ENCODE results near the gene BTBD16. TPM values are rescaled to one million over a fixed set of nuclear protein-coding genes. Genes with fewer than 3 reads are reported as not detected.

BTBD16 gene
- total and polyA plus RNA-seq, 2 experiments from 2014 or later: 0.47 to 0.74 TPM

DNA sequence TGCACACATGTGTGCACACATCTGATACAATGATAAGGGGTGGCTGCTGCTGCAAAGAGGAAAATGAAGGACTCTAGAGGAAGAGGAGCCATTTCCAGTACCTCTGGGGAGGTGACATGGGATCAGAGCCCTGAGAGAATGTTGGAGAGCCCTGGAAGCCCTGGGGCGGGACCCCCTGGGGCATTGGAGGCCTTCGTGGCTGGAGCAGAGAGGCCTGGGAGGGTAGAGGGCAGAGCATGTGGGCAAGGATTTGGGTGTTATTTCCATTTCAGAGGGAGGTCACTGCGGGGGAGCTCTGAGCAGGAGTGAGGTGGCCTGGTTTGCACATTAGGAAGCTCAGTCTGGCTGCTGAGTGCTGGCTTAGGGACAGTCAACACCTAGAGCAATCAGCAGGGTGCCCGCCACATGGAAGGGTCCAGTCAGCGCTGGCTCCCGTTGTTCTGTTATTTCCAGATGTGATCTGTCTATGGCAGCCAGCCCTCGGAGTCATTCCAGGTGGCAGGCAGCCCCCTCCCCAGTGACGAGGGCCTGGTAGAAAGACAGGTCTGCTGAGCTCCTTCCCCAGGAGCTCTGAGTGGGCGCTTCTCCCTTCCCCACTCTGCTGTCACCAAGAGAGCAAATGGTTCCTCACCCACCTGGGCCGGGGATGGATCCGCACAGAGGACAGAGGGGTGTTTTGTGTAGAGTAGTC, 24.1 kb upstream of the BTBD16 start:
- no peak overlapping the region for H2AFZ ChIP-seq
- no peaks in the 10 kb centered on the region for H3K9me3 ChIP-seq (ENCODE audit: low read depth)
- no peak overlapping the region for H3K4me3 ChIP-seq
- no peak overlapping the region for H3K27ac ChIP-seq
- H3K36me3 ChIP-seq (replicated peaks; ENCODE audit: insufficient read depth, low read depth): no peaks in the 10 kb centered on the region
- no peaks in the 10 kb centered on the region for H3K27me3 ChIP-seq
- H3K79me2 ChIP-seq: no peaks in the 10 kb centered on the region
- no peaks in the 10 kb centered on the region for H3K4me1 ChIP-seq (ENCODE audit: insufficient read depth)
- H3K4me2 ChIP-seq: no peak overlapping the region
- 96% methylated on average over 11 of the region's 11 CpGs for WGBS (ENCODE audit: low lambda C conversion rate, missing lambda C conversion rate)
- TF ChIP-seq, protein P1, sequence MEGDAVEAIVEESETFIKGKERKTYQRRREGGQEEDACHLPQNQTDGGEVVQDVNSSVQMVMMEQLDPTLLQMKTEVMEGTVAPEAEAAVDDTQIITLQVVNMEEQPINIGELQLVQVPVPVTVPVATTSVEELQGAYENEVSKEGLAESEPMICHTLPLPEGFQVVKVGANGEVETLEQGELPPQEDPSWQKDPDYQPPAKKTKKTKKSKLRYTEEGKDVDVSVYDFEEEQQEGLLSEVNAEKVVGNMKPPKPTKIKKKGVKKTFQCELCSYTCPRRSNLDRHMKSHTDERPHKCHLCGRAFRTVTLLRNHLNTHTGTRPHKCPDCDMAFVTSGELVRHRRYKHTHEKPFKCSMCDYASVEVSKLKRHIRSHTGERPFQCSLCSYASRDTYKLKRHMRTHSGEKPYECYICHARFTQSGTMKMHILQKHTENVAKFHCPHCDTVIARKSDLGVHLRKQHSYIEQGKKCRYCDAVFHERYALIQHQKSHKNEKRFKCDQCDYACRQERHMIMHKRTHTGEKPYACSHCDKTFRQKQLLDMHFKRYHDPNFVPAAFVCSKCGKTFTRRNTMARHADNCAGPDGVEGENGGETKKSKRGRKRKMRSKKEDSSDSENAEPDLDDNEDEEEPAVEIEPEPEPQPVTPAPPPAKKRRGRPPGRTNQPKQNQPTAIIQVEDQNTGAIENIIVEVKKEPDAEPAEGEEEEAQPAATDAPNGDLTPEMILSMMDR (IDR thresholded peaks at IDR 0.05; ENCODE audit: poor library complexity): no peak
- TF ChIP-seq EZH2phosphoT487 (IDR thresholded peaks at IDR 0.05; ENCODE audit: low read depth, severe bottlenecking, unreplicated experiment) (no peak), EZH2 (IDR thresholded peaks at IDR 0.05; ENCODE audit: borderline replicate concordance) (no peak)
- no peak for DNase-seq (ENCODE audit: low spot score)
- no peaks in the 10 kb centered on the region for H4K20me1 ChIP-seq (ENCODE audit: insufficient read depth, poor library complexity, severe bottlenecking)
- no peaks in the 10 kb centered on the region for H3K9me2 ChIP-seq (replicated peaks; ENCODE audit: insufficient read depth)

DNA sequence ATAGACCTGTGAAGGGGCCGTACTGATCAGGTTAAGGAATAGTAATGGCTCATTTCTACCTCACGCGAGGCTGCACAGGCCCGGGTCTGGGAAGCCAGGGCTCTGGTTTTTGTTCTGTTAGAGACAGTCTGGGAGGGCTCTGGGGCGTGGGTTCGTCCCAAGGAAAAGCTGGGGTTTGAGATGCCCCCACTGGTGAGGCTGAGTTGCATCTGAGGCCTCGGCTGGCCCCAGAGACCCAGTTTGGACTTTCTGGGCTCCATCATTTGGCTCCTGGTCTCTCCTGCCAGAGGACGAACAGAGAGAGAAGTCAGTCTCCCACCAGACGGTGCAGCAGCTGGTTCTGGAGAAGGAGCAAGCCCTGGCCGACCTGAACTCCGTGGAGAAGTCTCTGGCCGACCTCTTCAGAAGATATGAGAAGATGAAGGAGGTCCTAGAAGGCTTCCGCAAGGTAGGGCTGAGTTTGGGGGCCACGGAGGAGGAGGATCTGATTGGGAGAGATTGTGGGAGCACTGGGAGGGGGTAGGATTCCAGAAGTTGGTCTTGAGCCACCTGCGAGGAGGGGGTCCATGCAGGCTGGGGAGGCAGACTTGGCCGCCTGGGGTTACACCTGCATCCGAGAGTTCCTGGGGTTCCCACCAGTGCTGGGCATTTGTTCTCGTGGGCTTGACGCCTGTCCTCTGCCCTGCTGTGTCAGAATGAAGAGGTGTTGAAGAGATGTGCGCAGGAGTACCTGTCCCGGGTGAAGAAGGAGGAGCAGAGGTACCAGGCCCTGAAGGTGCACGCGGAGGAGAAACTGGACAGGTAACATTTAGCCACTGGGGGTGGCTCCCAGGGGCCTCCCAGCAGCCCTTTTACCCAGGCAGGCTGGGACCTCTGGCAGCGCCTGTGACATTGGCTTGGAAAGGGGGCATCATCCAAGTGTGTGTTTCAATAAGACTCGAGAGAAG, 22.5 kb upstream of the BTBD16 start:
- Histone ChIP-seq H3K27ac (no peak overlapping the region), H4K20me1 (ENCODE audit: insufficient read depth, poor library complexity, severe bottlenecking) (no peaks in the 10 kb centered on the region), H3K27me3 (no peaks in the 10 kb centered on the region), H3K4me3 (no peak overlapping the region), H3K79me2 (no peaks in the 10 kb centered on the region), H3K9me3 (ENCODE audit: low read depth) (no peaks in the 10 kb centered on the region), H3K4me1 (ENCODE audit: insufficient read depth) (no peaks in the 10 kb centered on the region), H3K4me2 (no peak overlapping the region), H3K9me2 (replicated peaks; ENCODE audit: insufficient read depth) (no peaks in the 10 kb centered on the region), H2AFZ (no peak overlapping the region), H3K36me3 (replicated peaks; ENCODE audit: insufficient read depth, low read depth) (no peaks in the 10 kb centered on the region)
- DNase-seq (ENCODE audit: low spot score): no peak
- TF ChIP-seq, protein P1 (IDR thresholded peaks at IDR 0.05; ENCODE audit: poor library complexity): no peak
- no peak for TF ChIP-seq EZH2 (IDR thresholded peaks at IDR 0.05; ENCODE audit: borderline replicate concordance)
- no peak for TF ChIP-seq EZH2phosphoT487 (IDR thresholded peaks at IDR 0.05; ENCODE audit: low read depth, severe bottlenecking, unreplicated experiment)
- 97% methylated on average over 25 of the region's 25 CpGs for WGBS (ENCODE audit: low lambda C conversion rate, missing lambda C conversion rate)

DNA sequence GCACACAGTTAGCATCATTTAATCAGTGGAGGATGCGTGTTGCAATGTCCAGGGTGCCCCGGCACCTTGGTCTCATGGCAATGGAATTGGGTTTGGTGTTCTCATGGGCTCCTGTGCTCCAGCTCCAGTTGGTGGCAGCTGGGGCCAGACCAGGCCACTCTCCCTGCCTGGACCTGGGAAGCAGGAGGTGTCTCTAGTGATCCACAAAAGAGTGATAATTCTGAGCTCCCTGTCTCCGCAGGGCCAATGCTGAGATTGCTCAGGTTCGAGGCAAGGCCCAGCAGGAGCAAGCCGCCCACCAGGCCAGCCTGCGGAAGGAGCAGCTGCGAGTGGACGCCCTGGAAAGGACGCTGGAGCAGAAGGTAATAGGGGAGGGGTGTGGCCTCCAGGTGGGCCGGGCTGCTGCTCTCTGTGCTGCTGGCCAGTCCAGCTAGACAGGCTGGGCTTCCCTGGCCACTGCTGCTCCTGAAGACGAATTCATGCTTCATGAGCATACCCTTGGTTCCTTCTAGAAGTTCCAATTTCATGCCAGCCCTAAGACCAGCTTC, 21.7 kb upstream of the BTBD16 start:
- H3K9me3 ChIP-seq (ENCODE audit: low read depth): no peaks in the 10 kb centered on the region
- H3K27ac ChIP-seq: no peak overlapping the region
- WGBS (ENCODE audit: low lambda C conversion rate, missing lambda C conversion rate): 85% methylated on average over 11 of the region's 11 CpGs
- H3K9me2 ChIP-seq (replicated peaks; ENCODE audit: insufficient read depth): no peaks in the 10 kb centered on the region
- H3K4me3 ChIP-seq: no peak overlapping the region
- H3K4me2 ChIP-seq: no peak overlapping the region
- H3K79me2 ChIP-seq: no peaks in the 10 kb centered on the region
- H3K4me1 ChIP-seq (ENCODE audit: insufficient read depth): no peaks in the 10 kb centered on the region
- H4K20me1 ChIP-seq (ENCODE audit: insufficient read depth, poor library complexity, severe bottlenecking): no peaks in the 10 kb centered on the region
- no peak for DNase-seq (ENCODE audit: low spot score)
- no peak overlapping the region for H2AFZ ChIP-seq
- TF ChIP-seq EZH2 (IDR thresholded peaks at IDR 0.05; ENCODE audit: borderline replicate concordance) (no peak), EZH2phosphoT487 (IDR thresholded peaks at IDR 0.05; ENCODE audit: low read depth, severe bottlenecking, unreplicated experiment) (no peak)
- TF ChIP-seq, protein P1 (IDR thresholded peaks at IDR 0.05; ENCODE audit: poor library complexity): no peak
- no peaks in the 10 kb centered on the region for H3K27me3 ChIP-seq
- H3K36me3 ChIP-seq (replicated peaks; ENCODE audit: insufficient read depth, low read depth): no peaks in the 10 kb centered on the region
